HT1080 (cell line): ENCODE results near the gene CCRL2. TPM values are rescaled to one million over a fixed set of nuclear protein-coding genes. Genes with fewer than 3 reads are reported as not detected.
"Not testable (repeated sequence)": the region's sequence is repeated elsewhere in the genome, so short reads cannot be mapped to it uniquely, and the experiment has no call there.

Source experiments
- DNase-seq: peaks from one replicate; pipeline ENCODE4 v3.0.0-alpha.2; 2015; ENCODE audit warnings: low read depth
- total RNA-seq: library from RNA; depleted of rRNA; stranded (reverse); fragments of >200 nt; shearing (Covaris generic); gene quantifications from 2 replicates; pipeline ENCODE4 v1.2.3, GENCODE V29; 2014

Gene CCRL2
- total RNA-seq, 1 experiment from 2014 or later: 3.7 TPM

GRCh38 chr3:46378426-46378942, 28.6 kb upstream of the CCRL2 start:
- DNase-seq: peak; percentile 59

GRCh38 chr3:46380471-46381221, 26.4 kb upstream of the CCRL2 start:
- no peak for DNase-seq

- no peak for DNase-seq
Measured at GRCh38 chr3:46381625-46382024, 25.4 kb upstream of the CCRL2 start.

DNA sequence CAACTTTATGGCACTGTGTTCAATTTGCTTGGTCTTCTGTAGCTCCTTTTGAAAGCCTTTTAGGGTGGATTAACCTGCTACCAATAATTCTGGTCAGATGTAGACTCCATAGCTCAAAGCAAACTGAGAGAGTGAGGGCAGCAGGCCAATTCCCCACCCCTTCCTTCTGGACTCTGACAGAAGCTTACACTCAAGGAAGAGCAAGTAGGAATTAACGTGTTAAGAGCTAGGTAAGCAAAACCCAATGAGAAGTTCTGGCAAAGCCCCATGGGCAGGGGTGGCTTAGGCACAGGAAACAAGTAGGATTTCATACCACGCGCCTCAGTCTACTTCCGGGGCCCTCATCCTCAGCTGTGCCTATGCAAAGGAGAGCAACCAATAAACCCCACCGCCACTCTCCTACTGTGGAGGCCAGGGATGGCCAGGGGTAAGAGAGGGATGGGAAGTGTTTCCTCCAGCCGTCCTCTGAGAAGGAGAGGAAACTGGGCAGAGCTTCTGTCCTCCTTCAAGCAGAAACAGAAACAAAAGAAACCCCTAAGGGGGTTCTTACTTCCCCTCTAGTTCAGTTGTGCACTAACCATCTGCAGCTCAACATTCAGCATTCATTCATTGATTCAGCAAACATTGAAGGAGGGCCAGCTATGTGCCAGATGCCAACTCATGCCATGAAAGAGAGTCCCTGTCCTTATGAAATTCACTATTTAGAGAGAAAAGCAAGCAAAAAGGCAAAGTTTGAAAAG, 23.7 kb upstream of the CCRL2 start:
- DNase-seq: no peak

- no peak for DNase-seq
Measured at GRCh38 chr3:46383951-46384330, 23.1 kb upstream of the CCRL2 start.

DNA sequence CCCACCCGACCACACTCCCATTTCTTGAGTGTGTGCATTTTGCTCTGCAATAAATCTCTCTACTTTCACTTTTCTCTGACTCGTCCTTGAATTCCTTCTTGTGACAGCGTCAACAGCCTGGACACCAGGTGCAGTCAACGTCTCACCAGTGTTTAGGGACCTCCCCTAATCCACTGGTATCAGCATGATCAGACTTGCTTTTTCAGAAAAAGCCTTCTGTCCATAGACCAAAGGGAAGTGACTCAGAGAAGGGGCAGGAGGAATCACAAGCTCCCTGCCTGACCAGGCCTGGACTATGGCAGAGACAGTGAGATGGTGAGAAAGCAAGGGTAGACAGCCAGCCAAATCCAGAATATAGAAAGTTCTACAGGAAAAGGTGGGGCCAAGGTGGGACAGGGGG, 20.9 kb upstream of the CCRL2 start:
- DNase-seq: peak; percentile 96

DNA sequence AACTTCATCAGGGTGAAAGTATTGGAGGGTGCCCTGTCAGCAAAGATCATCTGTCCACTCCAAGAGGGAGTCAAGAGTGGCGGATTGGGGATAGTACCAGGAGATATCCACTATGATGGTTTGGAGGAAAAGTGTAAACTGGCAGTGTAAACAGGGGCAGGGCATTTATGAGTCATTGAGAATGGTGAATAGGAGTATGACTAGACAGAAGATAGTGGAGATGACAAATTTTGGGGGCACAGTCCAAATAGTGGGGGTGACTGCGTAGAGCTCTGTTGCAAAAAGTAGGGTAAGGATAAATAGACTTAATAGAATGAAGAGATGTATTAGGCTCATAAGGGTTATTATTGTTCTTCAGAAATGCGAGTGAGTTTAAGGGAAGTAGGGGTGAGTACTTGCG, 18.2 kb upstream of the CCRL2 start:
- DNase-seq: not testable (repeated sequence)

DNA sequence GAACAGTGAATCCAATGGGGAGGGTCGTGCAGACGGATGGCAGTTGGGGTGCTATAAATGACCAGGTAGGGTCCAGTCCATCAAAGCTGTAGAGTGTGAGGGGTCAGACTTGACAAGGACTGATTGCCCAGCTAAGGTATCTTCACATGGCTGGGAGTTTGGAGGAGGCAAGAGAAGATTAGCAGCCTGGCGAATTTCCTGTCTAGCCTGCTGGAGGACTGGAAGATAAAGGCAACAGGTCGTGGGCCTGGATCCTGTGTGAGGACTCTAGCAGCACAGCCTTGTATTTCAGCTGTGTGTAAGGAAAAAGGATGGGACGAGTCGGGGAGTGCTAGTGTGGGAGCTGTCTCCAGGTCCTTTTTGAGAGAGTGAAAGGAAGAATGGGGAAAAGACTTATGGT, 17.8 kb upstream of the CCRL2 start:
- DNase-seq: no peak

DNA sequence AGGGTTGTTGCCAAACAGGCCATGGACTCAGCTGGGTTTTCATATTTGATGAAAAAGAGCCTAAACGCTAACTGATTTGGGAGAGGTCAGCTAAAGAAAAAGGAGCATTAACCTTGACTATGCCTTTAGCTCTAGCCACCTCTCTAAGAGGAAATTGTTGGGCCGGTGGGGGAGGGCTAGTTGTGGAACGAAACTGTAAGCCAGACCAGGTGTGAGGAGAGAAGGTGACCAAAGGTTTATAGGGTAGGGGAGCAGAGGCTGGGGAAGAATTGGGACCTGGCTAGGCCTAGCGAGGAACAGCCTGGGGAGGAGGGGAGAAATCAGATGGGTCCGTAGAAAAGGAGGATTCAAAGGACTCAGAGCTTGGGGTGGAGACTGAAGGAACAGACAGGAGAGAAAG, 15.5 kb upstream of the CCRL2 start:
- DNase-seq: not testable (repeated sequence)

DNA sequence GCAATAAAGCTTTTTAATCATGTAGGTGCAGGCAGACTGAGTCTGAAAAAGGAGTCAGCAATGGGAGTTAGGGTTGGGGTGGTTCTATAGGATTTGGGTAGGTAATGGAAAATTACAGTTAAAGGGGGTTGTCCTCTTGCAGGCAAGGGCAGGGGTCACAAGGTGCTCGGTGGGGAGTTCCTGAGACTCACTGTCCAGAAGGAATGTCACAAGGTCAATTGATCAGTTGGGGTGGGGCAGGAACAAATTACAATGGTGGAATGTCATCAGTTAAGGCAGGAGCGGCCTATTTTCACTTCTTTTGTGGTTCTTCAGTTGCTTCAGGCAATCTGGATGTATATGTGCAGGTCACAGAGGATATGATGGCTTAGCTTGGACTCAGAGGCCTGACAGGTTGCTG, 14.0 kb upstream of the CCRL2 start:
- DNase-seq: no peak

DNA sequence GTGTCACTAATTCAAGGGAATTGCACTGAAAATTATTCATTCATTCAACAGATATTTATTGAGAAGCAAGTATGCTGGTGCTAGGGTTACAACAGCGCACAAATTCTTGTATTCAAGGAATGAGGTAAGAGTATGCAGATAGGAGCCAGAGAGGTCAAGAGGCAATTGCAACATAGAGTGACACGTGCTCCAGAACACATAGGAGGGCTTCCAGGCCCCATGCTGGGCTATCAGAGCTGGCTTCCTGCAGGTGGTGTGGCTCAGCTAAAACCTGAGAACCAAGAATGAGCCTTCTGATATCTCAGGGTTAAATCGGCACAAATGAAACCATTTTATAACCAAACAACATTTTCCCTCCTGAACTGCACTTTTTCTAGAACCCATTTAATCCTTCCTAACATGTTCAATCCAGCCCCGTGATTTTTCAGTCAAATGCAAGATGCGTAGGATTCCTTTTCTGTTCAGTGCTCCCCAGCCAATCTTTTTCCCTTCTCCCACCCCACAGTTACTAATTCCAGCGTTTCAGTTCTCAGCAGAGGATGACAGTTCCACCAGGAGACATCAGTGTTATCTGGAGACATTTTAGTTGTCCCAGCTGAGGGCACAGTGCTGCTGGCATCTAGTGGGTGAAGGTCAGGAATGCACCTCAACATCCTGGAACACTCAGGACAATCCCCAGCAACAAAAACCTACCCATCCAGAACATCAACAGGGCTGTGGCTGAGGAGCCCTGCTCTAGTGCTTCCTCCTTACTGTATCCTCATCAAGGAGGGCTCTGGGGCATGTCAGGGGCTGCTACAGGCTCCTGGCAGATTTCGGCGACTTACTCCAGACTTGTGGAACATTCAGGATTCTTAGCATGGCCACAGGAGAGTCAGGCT, 13.3 kb upstream of the CCRL2 start:
- DNase-seq: peak; percentile 43

GRCh38 chr3:46395210-46395661, 11.8 kb upstream of the CCRL2 start:
- no peak for DNase-seq

DNA sequence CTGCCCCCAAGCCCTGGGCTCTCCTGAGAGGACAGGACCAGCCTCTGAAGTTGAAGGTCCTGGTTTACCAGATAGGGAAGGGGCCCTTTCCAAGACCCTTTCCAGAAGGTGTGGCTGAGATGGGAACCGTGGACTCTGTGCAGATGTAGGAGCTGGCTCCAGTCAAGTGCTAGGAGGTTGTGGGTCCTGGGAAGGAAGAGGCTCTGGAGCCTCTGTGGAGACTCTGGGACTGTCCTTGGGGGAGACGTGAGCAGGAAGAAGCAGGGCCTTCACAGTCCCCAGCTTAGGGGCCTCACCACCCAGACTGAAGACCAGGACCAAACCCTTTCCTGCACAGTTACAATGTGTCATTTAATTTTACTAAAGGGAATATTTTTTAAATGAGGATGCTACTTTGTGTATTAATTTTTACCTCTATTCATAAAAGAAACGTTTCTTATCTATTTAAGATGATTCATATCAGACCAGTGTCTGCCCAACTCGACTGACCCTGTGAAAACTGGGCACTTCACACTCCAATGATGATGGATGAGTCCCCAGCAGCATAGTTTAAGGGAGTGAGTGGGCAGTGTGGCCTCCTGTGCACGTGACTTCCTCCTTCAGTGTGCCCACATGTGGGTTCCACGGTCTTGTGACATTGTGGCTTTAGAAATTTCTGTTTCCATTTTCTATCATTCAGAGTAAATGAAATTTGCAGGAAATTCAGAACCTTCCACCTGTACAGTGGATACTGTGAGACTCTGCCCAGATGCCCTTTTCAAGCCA, 11.1 kb upstream of the CCRL2 start:
- DNase-seq: no peak

GRCh38 chr3:46397111-46397510, 9.9 kb upstream of the CCRL2 start:
- DNase-seq: no peak

- DNase-seq: no peak
Measured at GRCh38 chr3:46398186-46398955, 8.7 kb upstream of the CCRL2 start.

DNA sequence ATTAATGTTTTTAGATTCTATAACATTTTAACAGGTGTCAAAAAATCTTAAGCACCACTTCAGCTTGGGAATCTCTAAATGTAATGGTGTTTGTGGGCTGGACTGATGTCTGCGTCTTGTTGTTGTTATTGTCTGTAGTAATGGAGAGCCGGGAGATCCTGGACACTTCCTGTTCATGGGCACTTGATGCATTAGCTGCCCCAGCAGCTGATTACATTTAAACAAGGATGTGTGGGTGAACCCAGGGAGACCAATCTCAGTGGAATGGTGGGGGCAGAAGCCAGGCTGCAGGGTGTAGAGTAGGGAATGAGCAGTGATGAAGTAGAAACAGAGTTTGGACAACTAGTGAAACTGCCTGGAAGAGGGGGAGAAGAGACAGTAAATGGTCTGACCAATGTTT, 8.0 kb upstream of the CCRL2 start:
- no peak for DNase-seq

DNA sequence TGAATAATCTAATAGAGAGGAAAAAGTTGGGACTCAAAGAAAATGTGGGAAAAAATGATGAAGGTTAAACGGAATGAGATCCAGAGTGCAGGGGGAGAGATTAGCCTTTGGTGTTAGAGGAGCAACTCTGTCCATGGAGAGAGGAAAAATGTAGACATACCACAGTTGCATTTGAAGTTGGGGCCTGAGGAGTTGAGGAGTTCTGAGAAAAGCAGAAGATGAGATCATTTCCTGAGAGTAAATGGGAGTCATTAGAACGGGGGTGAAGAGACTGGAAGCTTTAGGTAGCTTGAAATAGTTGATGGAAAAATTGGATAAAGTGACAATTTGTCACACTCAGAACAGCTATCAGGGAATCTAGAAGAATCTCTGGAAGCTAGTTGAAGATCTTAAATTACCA, 7.5 kb upstream of the CCRL2 start:
- peak; percentile 66 for DNase-seq

DNA sequence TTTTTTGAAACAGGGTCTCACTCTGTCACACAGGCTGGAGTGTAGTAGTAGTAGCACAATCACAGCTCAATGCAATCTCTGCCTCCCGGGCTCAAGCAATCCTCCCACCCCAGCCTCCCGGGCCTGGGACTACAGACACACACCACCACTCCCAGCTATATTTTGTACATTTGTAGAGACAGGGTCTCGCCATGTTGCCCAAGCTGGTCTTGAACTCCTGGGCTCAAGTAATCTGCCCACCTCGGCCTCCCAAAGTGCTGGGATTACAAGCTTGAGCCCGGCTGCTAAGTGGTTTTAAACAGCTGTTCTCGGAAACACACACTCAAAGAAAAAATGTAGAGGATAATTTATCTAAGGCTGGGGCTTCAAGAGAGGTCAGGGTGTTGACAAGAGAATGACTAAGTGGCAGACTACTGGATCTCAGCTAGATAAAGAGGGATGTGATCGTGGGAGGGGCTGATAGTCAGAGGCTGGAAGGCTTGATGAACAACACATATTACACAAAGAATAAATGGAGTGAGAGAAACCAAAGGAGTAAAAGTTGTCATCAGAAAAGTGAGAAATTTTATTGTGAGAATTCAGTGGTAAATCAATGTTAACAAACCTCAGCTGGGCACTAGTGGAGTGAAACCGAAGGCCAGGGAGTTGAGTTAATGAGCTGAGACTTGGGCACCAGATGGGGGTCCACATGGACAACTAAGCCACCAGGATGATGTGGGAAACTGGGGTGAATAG, 6.9 kb upstream of the CCRL2 start:
- peak; percentile 71 for DNase-seq

- no peak for DNase-seq
Measured at GRCh38 chr3:46400846-46401245, 6.2 kb upstream of the CCRL2 start.
